ENCODE data around the gene GTSF1L. TPM values are rescaled to one million over a fixed set of nuclear protein-coding genes. Genes with fewer than 3 reads are reported as not detected.

GTSF1L gene
- total and polyA plus RNA-seq, 8 donors = not detected

DNA sequence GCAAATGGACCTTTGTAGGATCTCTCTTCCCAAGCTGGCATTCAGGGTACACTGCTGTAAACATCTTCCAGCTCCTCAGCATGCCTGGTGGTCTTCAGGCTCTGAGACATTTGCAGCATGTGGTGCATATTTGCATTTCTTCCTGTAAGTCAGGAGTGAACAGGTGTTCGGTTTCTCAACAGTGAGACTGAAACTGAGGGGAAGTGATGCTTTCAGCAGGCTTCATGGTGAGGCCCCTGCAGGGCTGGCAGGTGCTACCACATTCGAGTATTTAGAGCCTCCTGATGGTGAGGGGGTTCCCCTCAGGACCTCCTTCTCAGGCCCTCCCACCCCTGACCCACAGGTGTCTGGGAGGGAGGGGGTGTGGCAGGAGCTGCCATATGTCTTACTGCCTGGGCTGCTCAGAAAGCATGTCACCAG is 44.8 kb downstream of the GTSF1L start:
- DNase-seq = peak in 3 of 6 donors; percentile 32 to 55 (median 41)
- intact Hi-C loops (cut with DNase I) = no loop called here

GRCh38 chr20:43681468-43681942 is 45.3 kb downstream of the GTSF1L start:
- WGBS, 2 donors = 22 to 27% methylated on average over 8 of the region's 8 CpGs
- ATAC-seq (peak; percentile 89 to 96 (median 93)), FAIRE-seq (no peak), DNase-seq (peak; percentile 69 to 86 (median 82))
- Histone ChIP-seq H3K4me1 (peaks cover 0 to 6% (median 5%) of the 10 kb centered on the region in 3 donors), H3K4me3 (peak overlapping the region in 3 of 4 donors; percentile 0 to 37 (median 34)), H3K9me3 (no peaks in the 10 kb centered on the region), H3K27ac (peak overlapping the region; percentile 53 to 94 (median 84)), H3K36me3 (no peaks in the 10 kb centered on the region), H3K27me3 (no peaks in the 10 kb centered on the region)
- TF ChIP-seq, protein P1, sequence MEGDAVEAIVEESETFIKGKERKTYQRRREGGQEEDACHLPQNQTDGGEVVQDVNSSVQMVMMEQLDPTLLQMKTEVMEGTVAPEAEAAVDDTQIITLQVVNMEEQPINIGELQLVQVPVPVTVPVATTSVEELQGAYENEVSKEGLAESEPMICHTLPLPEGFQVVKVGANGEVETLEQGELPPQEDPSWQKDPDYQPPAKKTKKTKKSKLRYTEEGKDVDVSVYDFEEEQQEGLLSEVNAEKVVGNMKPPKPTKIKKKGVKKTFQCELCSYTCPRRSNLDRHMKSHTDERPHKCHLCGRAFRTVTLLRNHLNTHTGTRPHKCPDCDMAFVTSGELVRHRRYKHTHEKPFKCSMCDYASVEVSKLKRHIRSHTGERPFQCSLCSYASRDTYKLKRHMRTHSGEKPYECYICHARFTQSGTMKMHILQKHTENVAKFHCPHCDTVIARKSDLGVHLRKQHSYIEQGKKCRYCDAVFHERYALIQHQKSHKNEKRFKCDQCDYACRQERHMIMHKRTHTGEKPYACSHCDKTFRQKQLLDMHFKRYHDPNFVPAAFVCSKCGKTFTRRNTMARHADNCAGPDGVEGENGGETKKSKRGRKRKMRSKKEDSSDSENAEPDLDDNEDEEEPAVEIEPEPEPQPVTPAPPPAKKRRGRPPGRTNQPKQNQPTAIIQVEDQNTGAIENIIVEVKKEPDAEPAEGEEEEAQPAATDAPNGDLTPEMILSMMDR (IDR thresholded peaks at IDR 0.05) = peak in 3 of 4 donors; percentile 20 to 40 (median 26)
- intact Hi-C loops (cut with DNase I) = no loop called here

More for the DNA sequence above, 44.8 kb downstream of the GTSF1L start:
- ATAC-seq = peak; percentile 47 to 83 (median 69)
- FAIRE-seq = no peak
- peaks cover 0 to 6% (median 5%) of the 10 kb centered on the region in 3 donors for H3K4me1 ChIP-seq
- peak overlapping the region in 3 of 4 donors; percentile 0 to 37 (median 34) for H3K4me3 ChIP-seq
- no peaks in the 10 kb centered on the region for H3K9me3 ChIP-seq
- no peaks in the 10 kb centered on the region for H3K27me3 ChIP-seq
- no peaks in the 10 kb centered on the region for H3K36me3 ChIP-seq
- peak overlapping the region; percentile 53 to 94 (median 84) for H3K27ac ChIP-seq
- TF ChIP-seq, protein P1 (IDR thresholded peaks at IDR 0.05) = no peak
- WGBS, 2 donors = 21% methylated on average over 2 of the region's 2 CpGs

GRCh38 chr20:43680981-43681380 is 45.8 kb downstream of the GTSF1L start:
- Histone ChIP-seq H3K4me1 (peaks cover 0 to 6% (median 5%) of the 10 kb centered on the region in 3 donors), H3K36me3 (no peaks in the 10 kb centered on the region), H3K27ac (peak overlapping the region; percentile 53 to 94 (median 84)), H3K4me3 (peak overlapping the region in 2 of 4 donors; percentile 34 to 37), H3K27me3 (no peaks in the 10 kb centered on the region), H3K9me3 (no peaks in the 10 kb centered on the region)
- FAIRE-seq = no peak
- intact Hi-C loops (cut with DNase I) = no loop called here
- no peak for DNase-seq
- TF ChIP-seq, protein P1 (IDR thresholded peaks at IDR 0.05) = no peak
- WGBS, 2 donors = 63 to 64% methylated on average over 7 of the region's 7 CpGs
- peak in 3 of 4 donors; percentile 1 to 14 (median 9) for ATAC-seq

GRCh38 chr20:43676368-43676767 is 50.4 kb downstream of the GTSF1L start:
- FAIRE-seq (no peak), DNase-seq (no peak), ATAC-seq (no peak)
- Histone ChIP-seq H3K36me3 (no peaks in the 10 kb centered on the region), H3K27ac (no peak overlapping the region), H3K27me3 (no peaks in the 10 kb centered on the region), H3K9me3 (no peaks in the 10 kb centered on the region), H3K4me3 (no peak overlapping the region), H3K4me1 (peaks cover 0 to 6% (median 0%) of the 10 kb centered on the region in 3 donors)
- intact Hi-C loops (cut with DNase I) = no loop called here
- WGBS, 2 donors = 90 to 94% methylated on average over 5 of the region's 5 CpGs
- TF ChIP-seq, protein P1 (IDR thresholded peaks at IDR 0.05) = no peak

Other genes starting within 250 kb of the GTSF1L start
- gene L3MBTL1, start 219.3 kb downstream of the GTSF1L start, total RNA-seq = 10 to 100 TPM in 1 of 6 donors, 1 to 10 TPM in 5; 3.4 to 10.7 (median 5.0) TPM
- gene L3MBTL1, start 219.3 kb downstream of the GTSF1L start, polyA plus RNA-seq = 1 to 10 TPM; 8.4 to 8.7 TPM
- gene SGK2, start 168.0 kb downstream of the GTSF1L start, total RNA-seq = 10 to 100 TPM; 10.8 to 20.0 (median 14.7) TPM
- 10 to 100 TPM; 12.6 to 21.6 TPM for gene SGK2, start 168.0 kb downstream of the GTSF1L start, polyA plus RNA-seq
- 10 to 100 TPM in 5 of 6 donors, 1 to 10 TPM in 1; 7.8 to 14.8 (median 12.7) TPM for gene IFT52, start 136.1 kb downstream of the GTSF1L start, total RNA-seq
- 10 to 100 TPM in 1 of 2 donors, 1 to 10 TPM in 1; 9.5 to 14.2 TPM for gene IFT52, start 136.1 kb downstream of the GTSF1L start, polyA plus RNA-seq
- 1 to 10 TPM; 4.7 to 8.0 (median 5.7) TPM for gene MYBL2, start 59.9 kb downstream of the GTSF1L start, total RNA-seq
- gene MYBL2, start 59.9 kb downstream of the GTSF1L start, polyA plus RNA-seq = 10 to 100 TPM in 1 of 2 donors, 1 to 10 TPM in 1; 4.7 to 14.5 TPM
- under 1 TPM; 0.24 to 1.00 (median 0.76) TPM for gene TOX2, start 187.8 kb upstream of the GTSF1L start, total RNA-seq
- gene TOX2, start 187.8 kb upstream of the GTSF1L start, polyA plus RNA-seq = 1 to 10 TPM in 1 of 2 donors, under 1 TPM in 1; 0.95 to 2.3 TPM

Data from pancreas (tissue), 10 donors.